ENCODE data around the gene ALX4.

ALX4 gene

DNA sequence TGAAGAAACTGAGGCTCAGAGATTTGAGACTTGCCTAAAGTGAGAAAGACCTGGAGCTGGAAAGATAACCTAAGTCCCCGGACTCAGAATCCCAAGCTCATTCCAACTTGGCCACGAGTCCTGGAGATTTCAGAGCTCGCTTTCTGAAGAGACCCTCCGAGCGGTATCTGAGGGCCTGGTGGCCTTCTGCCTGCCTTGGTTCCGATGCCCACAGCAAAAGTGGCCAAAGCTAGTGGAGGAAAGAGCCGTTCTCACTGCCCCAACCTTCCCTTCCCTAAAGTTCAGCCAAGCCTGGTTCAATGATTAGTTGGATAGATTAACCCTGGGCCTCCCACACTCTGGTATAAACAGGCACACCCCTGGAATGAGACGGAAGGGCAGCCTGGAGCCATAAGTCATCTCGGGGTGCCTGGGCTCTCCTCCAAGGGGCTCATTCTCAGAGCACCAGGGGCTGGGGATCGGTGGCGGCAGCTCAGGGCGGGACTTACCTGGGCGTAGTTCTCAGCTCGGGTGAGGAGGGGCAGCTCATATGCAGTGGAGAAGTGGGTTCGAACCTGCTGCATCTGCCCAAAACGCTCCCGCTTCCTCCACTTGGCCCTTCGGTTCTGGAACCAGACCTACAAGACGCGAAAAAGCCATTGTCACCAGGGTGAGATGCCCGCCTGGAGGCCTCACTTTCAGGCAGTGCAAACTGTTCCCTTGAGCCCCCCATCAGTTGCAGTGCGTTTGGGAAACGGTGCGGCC lies 42.8 kb downstream of the ALX4 start:
- DNase-seq (ENCODE audit: low spot score in 2 of 2), result no peak
- no peaks in the 10 kb centered on the region for H3K4me1 Mint-ChIP-seq
- peaks cover 6% of the 10 kb centered on the region for H3K27me3 Mint-ChIP-seq
- no peak overlapping the region for H3K27ac Mint-ChIP-seq
- no peak for ATAC-seq (ENCODE audit: low read depth)
- H3K9me3 Mint-ChIP-seq, result no peaks in the 10 kb centered on the region
- H3K36me3 Mint-ChIP-seq, result no peaks in the 10 kb centered on the region
- no peak overlapping the region for H3K4me3 Mint-ChIP-seq

DNA sequence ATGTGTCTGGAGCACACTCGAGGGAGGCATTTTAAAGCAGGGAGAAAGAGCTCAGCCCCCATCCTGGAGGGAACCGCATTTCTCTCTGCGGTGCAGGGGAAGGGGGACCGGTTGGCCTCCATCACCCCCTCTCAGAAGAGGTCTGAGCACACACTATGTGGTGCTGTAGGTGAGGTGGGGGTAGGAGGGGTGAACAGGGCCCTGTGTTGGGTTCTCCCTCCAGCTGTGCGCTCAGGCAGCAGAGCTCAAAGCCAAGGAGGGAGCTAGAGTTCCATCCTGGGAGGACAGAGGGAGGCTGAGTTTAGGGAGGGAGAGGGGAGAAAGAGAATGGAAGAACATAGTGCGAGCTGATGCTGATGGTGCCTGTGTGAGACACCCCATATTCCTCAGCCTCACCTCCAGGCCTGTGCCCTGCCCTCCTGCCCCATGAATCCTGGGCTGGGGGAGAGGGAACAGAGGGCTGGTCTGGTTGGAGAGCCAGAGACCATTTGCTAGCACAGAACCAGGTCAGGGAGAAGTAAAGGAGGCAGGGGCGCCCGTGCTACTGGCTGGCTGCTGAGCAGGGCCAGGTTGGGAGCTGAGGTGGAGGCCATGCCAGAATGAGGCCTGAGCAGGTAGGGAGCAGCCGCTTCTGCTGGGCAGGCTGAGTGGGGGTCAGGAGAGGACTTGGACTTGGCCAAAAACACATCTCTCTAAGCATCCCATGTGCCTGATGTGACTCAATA lies 43.7 kb downstream of the ALX4 start:
- ATAC-seq (ENCODE audit: low read depth) (no peak), DNase-seq (ENCODE audit: low spot score in 2 of 2) (no peak)
- Mint-ChIP-seq H3K4me3 (no peak overlapping the region), H3K4me1 (no peaks in the 10 kb centered on the region), H3K36me3 (no peaks in the 10 kb centered on the region), H3K27ac (no peak overlapping the region), H3K27me3 (peaks cover 2% of the 10 kb centered on the region), H3K9me3 (no peaks in the 10 kb centered on the region)

DNA sequence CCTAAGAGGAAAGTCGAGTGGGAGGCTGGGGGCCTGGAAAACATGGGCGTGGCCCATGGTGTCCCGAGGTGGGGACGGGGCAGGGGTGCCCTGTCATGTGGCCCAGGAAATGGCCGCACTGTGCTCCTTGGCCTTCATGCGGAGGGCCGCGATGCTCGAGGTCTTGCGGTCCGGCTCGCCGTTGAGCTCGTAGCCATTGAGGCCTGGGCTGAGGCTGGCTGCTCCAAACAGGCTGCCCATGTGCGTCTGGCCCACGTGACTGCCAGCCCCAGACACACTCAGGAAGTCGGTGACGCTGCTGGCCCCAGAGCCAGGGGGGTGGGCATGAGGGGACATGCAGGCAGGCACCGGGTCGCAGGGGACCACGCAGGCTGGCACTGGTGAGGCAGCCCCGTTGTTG lies 45.2 kb downstream of the ALX4 start:
- Mint-ChIP-seq H3K27ac (no peak overlapping the region), H3K27me3 (peaks cover 2% of the 10 kb centered on the region)
- no peak for ATAC-seq (ENCODE audit: low read depth)

DNA sequence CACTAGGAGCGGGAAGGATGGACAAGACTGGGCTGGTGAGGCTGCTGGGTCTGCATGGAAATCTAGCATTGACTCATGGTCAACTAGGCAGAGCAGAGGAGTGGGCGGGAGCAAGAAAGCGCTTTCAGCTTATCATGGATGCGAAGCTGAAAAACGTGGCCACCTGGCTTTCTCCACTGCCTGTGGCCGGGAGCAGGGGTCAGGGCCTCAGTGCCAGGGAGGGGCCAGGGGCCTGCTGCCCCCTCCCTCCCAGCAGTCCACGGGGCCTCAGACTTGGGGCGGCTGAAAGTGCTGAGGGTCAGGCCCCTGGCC lies 45.5 kb downstream of the ALX4 start:
- peaks cover 2% of the 10 kb centered on the region for H3K27me3 Mint-ChIP-seq
- H3K4me1 Mint-ChIP-seq, result no peaks in the 10 kb centered on the region
- H3K27ac Mint-ChIP-seq, result no peak overlapping the region
- no peak overlapping the region for H3K4me3 Mint-ChIP-seq
- no peaks in the 10 kb centered on the region for H3K9me3 Mint-ChIP-seq
- ATAC-seq (ENCODE audit: low read depth) (no peak), DNase-seq (ENCODE audit: low spot score in 2 of 2) (no peak)
- no peaks in the 10 kb centered on the region for H3K36me3 Mint-ChIP-seq

More for the DNA sequence above, 45.2 kb downstream of the ALX4 start:
- no peaks in the 10 kb centered on the region for H3K36me3 Mint-ChIP-seq
- no peaks in the 10 kb centered on the region for H3K9me3 Mint-ChIP-seq
- H3K4me1 Mint-ChIP-seq, result no peaks in the 10 kb centered on the region
- no peak for DNase-seq (ENCODE audit: low spot score in 2 of 2)
- H3K4me3 Mint-ChIP-seq, result no peak overlapping the region

DNA sequence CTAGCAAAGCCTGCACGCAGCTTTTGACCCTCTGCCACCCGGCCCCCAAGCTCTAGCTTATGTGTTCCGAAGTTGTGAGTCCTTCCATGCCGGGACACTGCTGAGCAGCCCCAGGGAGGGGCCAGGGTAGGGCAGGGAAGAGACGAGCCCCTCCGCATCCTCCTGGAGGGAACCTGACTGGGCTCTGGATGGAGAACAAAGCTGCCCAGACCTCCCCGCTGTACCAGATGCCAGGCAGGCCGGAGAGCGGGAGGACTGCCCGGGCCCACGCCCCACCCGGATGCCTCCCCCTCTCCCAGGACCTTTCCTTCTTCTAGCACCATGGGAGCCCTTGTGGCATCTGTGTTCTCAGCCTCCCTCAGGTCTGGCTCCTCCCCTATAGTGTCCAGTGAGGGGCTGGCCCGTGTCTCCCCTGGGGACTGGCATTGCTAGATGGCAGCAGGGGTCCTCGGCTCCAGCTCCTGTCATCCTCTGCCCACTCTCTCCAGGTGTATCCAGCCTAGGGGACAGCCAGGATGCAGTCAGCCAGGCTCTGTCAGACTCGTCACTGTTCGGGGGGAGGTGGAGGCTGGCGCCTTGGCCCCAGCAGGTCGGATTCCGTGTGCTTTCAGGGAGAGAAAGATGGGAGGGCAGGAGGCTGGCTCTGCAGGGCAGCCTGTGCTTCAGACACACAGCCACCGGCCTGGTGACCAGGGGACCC lies 46.1 kb downstream of the ALX4 start:
- Mint-ChIP-seq H3K27ac (no peak overlapping the region), H3K4me1 (no peaks in the 10 kb centered on the region), H3K27me3 (no peaks in the 10 kb centered on the region), H3K36me3 (no peaks in the 10 kb centered on the region), H3K4me3 (no peak overlapping the region), H3K9me3 (no peaks in the 10 kb centered on the region)
- ATAC-seq (ENCODE audit: low read depth) (no peak), DNase-seq (ENCODE audit: low spot score in 2 of 2) (no peak)

DNA sequence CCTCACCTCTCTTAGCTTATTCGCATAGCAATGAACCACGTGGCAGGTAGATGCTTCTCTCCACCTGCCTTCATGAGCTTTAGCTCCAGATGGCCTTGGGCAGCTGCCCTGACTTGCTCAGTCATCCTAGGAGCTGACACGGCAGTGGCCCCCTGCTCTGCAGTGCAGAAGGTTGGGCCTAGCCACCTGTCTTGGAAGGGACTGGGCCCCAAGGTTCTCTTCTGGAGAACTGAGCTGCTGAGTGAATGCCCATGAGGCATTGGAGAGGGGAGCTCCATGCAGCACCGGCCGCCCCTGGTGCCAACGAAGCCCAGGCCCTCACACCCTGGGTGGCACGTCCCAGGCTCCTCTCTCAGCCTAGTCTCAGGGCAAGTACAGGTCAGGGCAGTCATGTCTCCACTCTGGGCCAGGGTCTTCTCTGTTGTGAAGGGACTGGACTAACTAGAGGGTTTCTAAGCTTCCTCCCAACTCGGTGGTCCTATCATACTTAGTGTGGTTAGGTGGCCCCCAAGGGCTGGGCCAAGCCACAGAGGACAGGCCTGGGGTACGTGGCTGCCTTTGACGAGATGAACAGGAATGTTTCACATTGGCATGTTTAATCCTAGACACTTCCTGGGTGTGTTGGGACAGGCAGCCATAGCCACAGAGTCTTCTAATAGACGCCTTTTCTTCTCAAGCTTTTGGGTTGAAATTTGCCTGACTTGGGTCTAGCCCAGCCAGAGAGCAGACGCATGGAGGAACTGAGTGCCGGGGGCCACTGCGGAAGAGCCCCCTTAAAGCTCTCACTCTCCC lies 47.9 kb downstream of the ALX4 start:
- ATAC-seq (ENCODE audit: low read depth) (no peak), DNase-seq (ENCODE audit: low spot score in 2 of 2) (no peak)
- Mint-ChIP-seq H3K9me3 (no peaks in the 10 kb centered on the region), H3K27ac (no peak overlapping the region), H3K4me3 (no peak overlapping the region), H3K4me1 (peaks cover 4% of the 10 kb centered on the region), H3K36me3 (no peaks in the 10 kb centered on the region), H3K27me3 (no peaks in the 10 kb centered on the region)

DNA sequence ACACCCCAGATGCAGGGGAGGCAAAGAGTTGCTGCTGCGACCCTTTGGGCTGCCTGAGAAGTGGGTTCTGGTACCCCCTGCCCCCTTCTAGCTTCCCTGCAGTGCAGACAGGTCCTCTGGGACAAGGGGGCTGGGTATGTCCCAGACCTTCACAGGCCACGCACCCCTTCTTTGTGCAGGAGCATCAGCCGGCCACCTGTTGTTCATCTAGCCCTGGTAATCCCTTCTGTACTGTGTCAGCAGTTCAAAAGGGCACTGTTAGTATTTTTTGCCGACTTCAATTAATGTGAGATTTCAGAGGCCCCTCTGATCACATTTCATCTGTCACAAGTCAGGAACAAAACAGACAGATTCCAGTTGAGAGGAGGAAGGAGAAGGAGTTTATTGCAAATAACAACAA lies 49.9 kb downstream of the ALX4 start:
- Mint-ChIP-seq H3K27ac (no peak overlapping the region), H3K27me3 (no peaks in the 10 kb centered on the region), H3K36me3 (no peaks in the 10 kb centered on the region), H3K9me3 (no peaks in the 10 kb centered on the region), H3K4me1 (peaks cover 6% of the 10 kb centered on the region), H3K4me3 (no peak overlapping the region)
- ATAC-seq (ENCODE audit: low read depth) (no peak), DNase-seq (ENCODE audit: low spot score in 2 of 2) (no peak)

DNA sequence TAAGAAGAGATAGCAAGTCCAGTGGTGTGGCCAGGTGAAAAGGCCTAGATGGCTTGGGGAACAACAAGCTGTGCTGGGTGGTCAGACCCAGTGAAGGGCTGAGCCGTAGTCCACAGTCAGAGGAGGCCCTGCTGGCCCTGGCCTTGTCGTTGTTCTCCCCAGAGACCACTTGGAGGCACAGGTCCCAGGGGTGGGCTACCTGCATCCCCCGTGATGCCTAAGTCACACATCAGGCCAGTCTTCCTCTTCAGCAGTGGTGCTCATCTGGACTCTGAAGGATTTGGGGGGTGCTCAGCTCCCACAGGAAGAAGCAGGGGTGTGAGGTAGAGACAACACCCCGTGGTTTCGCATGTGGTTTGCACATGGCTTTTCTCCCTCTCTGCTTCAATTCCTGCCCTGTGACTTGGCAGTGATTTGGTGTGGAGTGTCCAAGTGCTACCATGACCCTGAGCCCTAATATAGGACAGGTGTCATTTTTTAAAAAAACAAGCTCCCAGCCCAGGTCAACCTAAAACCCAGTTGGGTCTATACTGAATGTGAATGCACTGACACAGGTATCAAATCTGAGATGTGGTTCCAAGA lies 51.0 kb downstream of the ALX4 start:
- no peaks in the 10 kb centered on the region for H3K9me3 Mint-ChIP-seq
- no peaks in the 10 kb centered on the region for H3K27me3 Mint-ChIP-seq
- no peak overlapping the region for H3K27ac Mint-ChIP-seq
- DNase-seq (ENCODE audit: low spot score in 2 of 2) (no peak), ATAC-seq (ENCODE audit: low read depth) (no peak)
- peaks cover 6% of the 10 kb centered on the region for H3K4me1 Mint-ChIP-seq
- H3K36me3 Mint-ChIP-seq, result no peaks in the 10 kb centered on the region
- H3K4me3 Mint-ChIP-seq, result no peak overlapping the region

DNA sequence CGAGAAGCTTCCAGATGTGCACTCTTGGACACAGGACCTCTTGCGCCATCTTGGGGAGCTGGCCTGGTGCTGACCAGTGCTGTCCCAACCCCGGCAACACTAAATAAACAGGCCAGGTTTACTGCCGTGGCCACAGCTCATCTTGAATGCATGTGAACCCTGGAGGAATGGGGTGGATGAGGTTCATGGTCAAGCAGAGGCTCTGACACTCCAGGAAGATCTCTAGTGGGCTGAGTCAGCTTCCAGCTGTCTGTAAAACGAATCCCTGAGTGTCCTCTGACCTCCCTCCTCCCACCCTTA lies 51.8 kb downstream of the ALX4 start:
- ATAC-seq (ENCODE audit: low read depth) (no peak), DNase-seq (ENCODE audit: low spot score in 2 of 2) (no peak)
- Mint-ChIP-seq H3K36me3 (peaks cover under 1% of the 10 kb centered on the region), H3K27me3 (no peaks in the 10 kb centered on the region), H3K9me3 (peaks cover under 1% of the 10 kb centered on the region), H3K4me1 (peaks cover 6% of the 10 kb centered on the region), H3K4me3 (no peak overlapping the region), H3K27ac (no peak overlapping the region)

DNA sequence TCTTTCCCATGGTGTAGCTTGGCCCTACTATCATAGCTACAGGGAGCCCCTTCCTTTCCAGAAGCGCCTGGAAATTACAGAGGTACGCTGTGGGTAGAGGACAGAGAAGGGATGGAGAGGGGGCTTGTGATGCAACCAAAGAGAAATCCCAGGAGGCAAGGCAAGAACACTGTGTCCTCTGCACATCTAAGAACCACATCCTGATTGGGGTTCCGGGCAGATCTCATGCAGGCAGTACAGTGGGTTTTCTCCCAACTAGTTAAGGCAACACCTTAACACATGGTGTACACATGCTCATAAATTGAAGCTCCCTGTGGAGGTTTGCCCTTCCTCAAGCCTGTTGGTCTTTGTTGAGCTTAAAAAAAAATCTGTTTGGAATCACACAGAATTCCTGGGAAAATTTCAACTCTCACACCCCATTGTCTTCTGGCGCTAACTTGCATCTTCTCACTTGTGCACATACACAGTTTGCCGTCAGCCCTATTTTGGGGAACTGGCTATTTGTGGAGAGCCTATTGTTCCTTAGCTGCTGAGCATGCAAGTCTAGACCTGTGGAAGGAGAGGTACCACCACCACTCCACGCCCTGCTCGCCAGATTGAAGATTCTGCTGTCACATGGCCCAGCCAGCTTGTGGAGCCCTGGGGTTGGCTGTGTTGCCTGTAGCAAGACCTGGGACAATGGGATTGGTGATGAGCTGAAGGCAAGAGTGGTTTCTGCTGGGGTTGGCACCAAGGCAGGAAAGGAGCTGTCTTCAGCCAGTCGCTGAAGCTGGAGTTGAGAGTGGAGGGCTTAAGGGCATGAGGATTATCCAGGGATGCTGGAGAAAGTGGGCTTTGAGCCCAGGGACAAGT lies 52.4 kb downstream of the ALX4 start:
- DNase-seq (ENCODE audit: low spot score in 2 of 2) (no peak), ATAC-seq (ENCODE audit: low read depth) (no peak)
- Mint-ChIP-seq H3K27me3 (no peaks in the 10 kb centered on the region), H3K36me3 (peaks cover 6% of the 10 kb centered on the region), H3K4me3 (no peak overlapping the region), H3K9me3 (peaks cover 6% of the 10 kb centered on the region), H3K4me1 (peaks cover 6% of the 10 kb centered on the region), H3K27ac (no peak overlapping the region)

DNA sequence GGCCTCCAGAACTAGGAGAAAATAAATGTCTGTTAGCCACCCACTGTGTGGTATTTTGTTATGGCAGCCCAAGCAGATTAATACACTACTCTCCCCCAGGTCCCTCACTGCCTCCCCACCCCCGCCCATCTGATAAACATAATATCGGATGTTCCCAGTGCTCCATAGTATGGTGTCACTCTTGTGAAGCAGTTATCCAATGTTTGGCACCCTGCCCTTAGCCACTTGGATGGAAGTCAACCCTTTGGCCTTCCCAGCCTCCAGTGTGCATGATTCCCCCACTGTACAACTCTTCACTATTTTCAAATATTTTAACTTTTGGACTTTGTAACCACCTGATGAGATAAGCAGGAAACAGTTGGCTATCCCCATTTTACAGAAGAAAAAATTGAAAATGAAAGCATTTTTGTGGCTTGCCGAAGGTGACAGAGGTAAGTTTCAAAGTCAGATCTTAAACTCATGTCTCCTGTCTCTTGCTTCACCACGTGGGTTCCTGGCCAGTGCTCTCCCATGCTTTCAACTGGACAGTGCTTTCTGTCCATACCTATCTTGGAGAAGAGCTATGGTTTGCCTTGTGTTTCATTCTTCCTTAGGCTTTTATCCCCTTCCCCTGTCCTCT lies 53.2 kb downstream of the ALX4 start:
- H3K9me3 Mint-ChIP-seq, result peaks cover 14% of the 10 kb centered on the region
- H3K4me3 Mint-ChIP-seq, result no peak overlapping the region
- peaks cover 14% of the 10 kb centered on the region for H3K36me3 Mint-ChIP-seq
- no peak for ATAC-seq (ENCODE audit: low read depth)
- no peaks in the 10 kb centered on the region for H3K27me3 Mint-ChIP-seq
- no peak for DNase-seq (ENCODE audit: low spot score in 2 of 2)
- H3K27ac Mint-ChIP-seq, result no peak overlapping the region
- peaks cover 6% of the 10 kb centered on the region for H3K4me1 Mint-ChIP-seq

DNA sequence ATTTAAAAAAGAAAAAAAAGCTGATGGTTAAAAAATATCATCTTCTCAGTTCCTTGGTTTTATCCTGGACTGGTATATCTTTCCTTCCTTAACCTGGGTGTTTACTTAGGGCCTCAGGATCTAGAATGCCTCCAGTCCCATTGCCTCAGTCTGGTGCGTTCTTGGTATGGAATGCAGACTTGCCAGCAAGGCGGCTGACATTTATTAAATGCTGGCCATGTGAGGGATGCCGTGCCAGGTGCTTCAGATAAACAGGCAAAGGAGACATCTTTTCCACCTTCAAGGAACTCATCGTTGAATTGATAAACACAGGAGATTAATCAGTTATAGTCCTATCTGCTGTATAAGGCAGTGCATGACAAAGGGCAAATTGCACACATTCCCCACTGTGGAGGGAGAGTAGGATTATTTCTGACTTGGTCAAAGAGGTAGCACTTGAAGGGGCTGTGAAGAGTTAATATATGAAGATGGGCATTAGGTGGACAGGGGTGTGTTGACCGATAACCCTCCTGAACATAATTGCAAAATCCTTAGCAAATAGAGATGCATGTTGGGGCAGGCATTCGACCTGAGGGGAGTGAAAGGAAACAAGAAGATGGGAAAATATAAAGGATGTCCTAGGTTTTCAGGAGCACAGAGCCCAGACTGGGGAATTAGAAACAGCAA lies 54.4 kb downstream of the ALX4 start:
- ATAC-seq (ENCODE audit: low read depth), result no peak
- no peaks in the 10 kb centered on the region for H3K27me3 Mint-ChIP-seq
- H3K4me1 Mint-ChIP-seq, result peaks cover 6% of the 10 kb centered on the region
- H3K36me3 Mint-ChIP-seq, result peaks cover 14% of the 10 kb centered on the region
- no peak overlapping the region for H3K4me3 Mint-ChIP-seq
- no peak for DNase-seq (ENCODE audit: low spot score in 2 of 2)
- H3K9me3 Mint-ChIP-seq, result peaks cover 18% of the 10 kb centered on the region
- H3K27ac Mint-ChIP-seq, result no peak overlapping the region

All from memory B cell (primary cell).